GM19193 (cell line): ENCODE results near the gene NXPE3.

Experiments used
- POLR2A ChIP-seq: IDR thresholded peaks from 4 replicates; pipeline ENCODE4 v1.6.1; 2011; ENCODE audit not compliant: insufficient read depth, insufficient read length; ENCODE audit errors: extremely low read depth

The NXPE3 gene

GRCh38 chr3:101851850-101852714 is 73.1 kb downstream of the NXPE3 start:
- TF ChIP-seq POLR2A, result no peak

- no peak for TF ChIP-seq POLR2A
Measured at GRCh38 chr3:101852983-101853840, 74.2 kb downstream of the NXPE3 start.

- TF ChIP-seq POLR2A, result no peak
Measured at GRCh38 chr3:101853982-101854381, 75.0 kb downstream of the NXPE3 start.

GRCh38 chr3:101854608-101855304 is 75.7 kb downstream of the NXPE3 start:
- no peak for TF ChIP-seq POLR2A

- no peak for TF ChIP-seq POLR2A
Measured at GRCh38 chr3:101857301-101857741, 78.3 kb downstream of the NXPE3 start.

GRCh38 chr3:101858464-101859030 is 79.5 kb downstream of the NXPE3 start:
- no peak for TF ChIP-seq POLR2A

- TF ChIP-seq POLR2A, result no peak
Measured at GRCh38 chr3:101859882-101860448, 81.0 kb downstream of the NXPE3 start.

GRCh38 chr3:101861212-101861788 is 82.3 kb downstream of the NXPE3 start:
- no peak for TF ChIP-seq POLR2A

- no peak for TF ChIP-seq POLR2A
Measured at GRCh38 chr3:101861789-101862415, 82.9 kb downstream of the NXPE3 start.

- TF ChIP-seq POLR2A, result peak; percentile 37
Measured at GRCh38 chr3:101862416-101863165, 83.6 kb downstream of the NXPE3 start.

- TF ChIP-seq POLR2A, result no peak
Measured at GRCh38 chr3:101865751-101866509, 86.9 kb downstream of the NXPE3 start.

GRCh38 chr3:101867511-101867910 is 88.5 kb downstream of the NXPE3 start:
- no peak for TF ChIP-seq POLR2A
